Erythroblast (primary cell): ENCODE results near the gene PIWIL4.

Experiments
- GATA1 ChIP-seq: IDR thresholded peaks from 2 replicates; pipeline ENCODE4 v1.6.1; 2011; ENCODE audit warnings: low read depth, mild to moderate bottlenecking, control low read depth, low read length, moderate library complexity
- POLR2A ChIP-seq: IDR thresholded peaks from 2 replicates; pipeline ENCODE4 v1.6.1; 2011; ENCODE audit warnings: mild to moderate bottlenecking, low read length

- no peak for TF ChIP-seq POLR2A
- no peak for TF ChIP-seq GATA1
These were observed 34.0 kb upstream of the PIWIL4 start for GRCh38 chr11:94533206-94533605.
